Measurements from ENCODE around the gene NUDT21. TPM values are rescaled to one million over a fixed set of nuclear protein-coding genes. Genes with fewer than 3 reads are reported as not detected.

NUDT21 gene
- total and polyA plus RNA-seq, 2 of the 4 experiments (the other 2 are of a cell fraction) = 52.4 to 166 TPM

DNA sequence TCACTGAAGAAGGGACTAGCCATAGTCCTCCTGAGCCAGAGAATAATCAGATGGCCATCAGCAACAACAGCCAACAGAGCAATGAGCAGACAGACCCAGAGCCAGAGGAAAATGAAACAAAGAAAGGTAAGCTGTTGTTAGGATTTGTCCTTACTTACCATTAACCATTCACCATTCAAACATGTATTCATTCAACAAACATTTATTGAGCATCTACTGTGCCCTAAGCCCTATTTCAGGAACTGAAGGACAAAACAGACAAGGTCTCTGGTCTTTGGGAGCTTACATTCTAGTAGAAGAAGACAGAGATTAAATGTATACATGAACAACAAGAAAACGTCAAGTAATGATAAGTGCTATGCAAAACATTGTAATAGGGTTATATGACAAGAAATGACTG lies 19.5 kb upstream of the NUDT21 start:
- no peak overlapping the region for H2AK9ac ChIP-seq (replicated peaks; ENCODE audit: low read depth, low read length, poor library complexity)
- no peaks in the 10 kb centered on the region for H3K4me1 ChIP-seq (ENCODE audit: control insufficient read depth, insufficient read depth, low read length)
- no peak overlapping the region for H2AFZ ChIP-seq (replicated peaks; ENCODE audit: low read length, poor library complexity)
- no TSS peak for BruUV-seq (replicated peaks)
- dilution Hi-C loops (cut with HindIII; ENCODE audit: low sequenced_read_pairs, unreplicated experiment) (no loop called here), in situ Hi-C loops (cut with MboI; ENCODE audit: low sequenced_read_pairs) (no loop called here), intact Hi-C loops (cut with micrococcal nuclease) (loop anchor here (2.0 kb wide), 1 partner anchor 14 kb away; no protein-coding TSS in a partner anchor)
- no peak overlapping the region for H2BK15ac ChIP-seq (ENCODE audit: low read depth, low read length)
- ChIA-PET CTCF (interaction anchor here (1.0 kb wide), 1 partner anchor 231 kb away, joined by 4 read pairs; no protein-coding TSS in a partner anchor), POLR2A (ENCODE audit: unreplicated experiment) (no interaction called here)
- no peak overlapping the region for H2BK20ac ChIP-seq (ENCODE audit: low read depth, low read length)
- H3K36me3 ChIP-seq (ENCODE audit: control insufficient read depth, insufficient read depth, low read length) = peaks cover 53% of the 10 kb centered on the region
- H2BK5ac ChIP-seq (ENCODE audit: low read depth, low read length, poor library complexity, severe bottlenecking) = no peak overlapping the region
- no peak overlapping the region for H3K27ac ChIP-seq (ENCODE audit: insufficient read depth, low read length)
- no peak overlapping the region for H2BK120ac ChIP-seq (ENCODE audit: low read depth, low read length)
- H3K9me1 ChIP-seq (ENCODE audit: insufficient read depth, low read length) = no peaks in the 10 kb centered on the region
- WGBS, 2 experiments (ENCODE audit: extremely low coverage in 2 of 2, insufficient read length in 1 of 2) = no CpG with 5 or more reads among the region's 1 CpG
- no peaks in the 10 kb centered on the region for H3K27me3 ChIP-seq (ENCODE audit: control insufficient read depth, insufficient read depth, low read length)
- H3K4ac ChIP-seq (ENCODE audit: low read depth, low read length) = no peak overlapping the region
- H3K56ac ChIP-seq (ENCODE audit: extremely low read depth, insufficient read depth, low read length) = no peak overlapping the region
- no peak overlapping the region for H3K9ac ChIP-seq (ENCODE audit: low read depth, low read length)
- no peaks in the 10 kb centered on the region for H3K9me3 ChIP-seq (ENCODE audit: control insufficient read depth, insufficient read depth, low read length)
- no peak overlapping the region for H3K23ac ChIP-seq (ENCODE audit: low read depth, low read length)
- no peaks in the 10 kb centered on the region for H4K20me1 ChIP-seq (ENCODE audit: insufficient read depth, low read length)
- no peak overlapping the region for H4K5ac ChIP-seq (ENCODE audit: low read depth, low read length)
- H2AK5ac ChIP-seq (ENCODE audit: low read depth, low read length) = no peak overlapping the region
- H3K79me1 ChIP-seq (ENCODE audit: low read depth in 1 of 2, low read length in 2 of 2) = peaks cover 3 to 7% of the 10 kb centered on the region in 2 experiments; a peak in 3 of 4 replicates
- ATAC-seq (ENCODE audit: low read depth) (no peak), DNase-seq (no peak)
- H4K91ac ChIP-seq (ENCODE audit: insufficient read depth, low read depth, low read length) = no peak overlapping the region
- no peak overlapping the region for H3K18ac ChIP-seq (ENCODE audit: low read depth, low read length)
- H4K8ac ChIP-seq (ENCODE audit: low read depth in 2 of 2, low read length in 2 of 2) = no peak overlapping the region
- TF ChIP-seq, protein P1, sequence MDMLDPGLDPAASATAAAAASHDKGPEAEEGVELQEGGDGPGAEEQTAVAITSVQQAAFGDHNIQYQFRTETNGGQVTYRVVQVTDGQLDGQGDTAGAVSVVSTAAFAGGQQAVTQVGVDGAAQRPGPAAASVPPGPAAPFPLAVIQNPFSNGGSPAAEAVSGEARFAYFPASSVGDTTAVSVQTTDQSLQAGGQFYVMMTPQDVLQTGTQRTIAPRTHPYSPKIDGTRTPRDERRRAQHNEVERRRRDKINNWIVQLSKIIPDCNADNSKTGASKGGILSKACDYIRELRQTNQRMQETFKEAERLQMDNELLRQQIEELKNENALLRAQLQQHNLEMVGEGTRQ (IDR thresholded peaks at IDR 0.05; ENCODE audit: low read depth, low read length) = no peak
- TF ChIP-seq CEBPB (IDR thresholded peaks at IDR 0.05; ENCODE audit: low read depth, low read length) (no peak), MAZ (IDR thresholded peaks at IDR 0.05; ENCODE audit: borderline replicate concordance, low read depth, low read length) (no peak), NFE2L2 (IDR thresholded peaks at IDR 0.05; ENCODE audit: low read depth, low read length) (no peak), MXI1 (IDR thresholded peaks at IDR 0.05; ENCODE audit: borderline replicate concordance, low read depth, low read length) (no peak), RFX5 (IDR thresholded peaks at IDR 0.05; ENCODE audit: low read depth, low read length) (no peak), BHLHE40 (IDR thresholded peaks at IDR 0.05; ENCODE audit: low read depth, low read length) (no peak), RAD21 (IDR thresholded peaks at IDR 0.05; ENCODE audit: low read length) (no peak)
- H3K14ac ChIP-seq (replicated peaks; ENCODE audit: low read depth, low read length) = no peak overlapping the region
- no peak overlapping the region for H3K4me2 ChIP-seq (ENCODE audit: low read depth, low read length)
- no peak overlapping the region for H3K4me3 ChIP-seq (ENCODE audit: insufficient read depth, low read depth, low read length)

All from IMR-90 (cell line).